Stimulated activated CD8-positive, alpha-beta memory T cell treated with anti-CD3 and anti-CD28 coated beads, Interleukin-7, amount 100 ng/mL, for 4 hours (primary cell): Measurements from ENCODE around the gene CDK5.

Source experiments
- DNase-seq, 2 donors: peaks; one replicate each; pipeline ENCODE4 v3.0.0-alpha.2; 2020; ENCODE audit warnings: low read depth in 2 of 2

The CDK5 gene

DNA sequence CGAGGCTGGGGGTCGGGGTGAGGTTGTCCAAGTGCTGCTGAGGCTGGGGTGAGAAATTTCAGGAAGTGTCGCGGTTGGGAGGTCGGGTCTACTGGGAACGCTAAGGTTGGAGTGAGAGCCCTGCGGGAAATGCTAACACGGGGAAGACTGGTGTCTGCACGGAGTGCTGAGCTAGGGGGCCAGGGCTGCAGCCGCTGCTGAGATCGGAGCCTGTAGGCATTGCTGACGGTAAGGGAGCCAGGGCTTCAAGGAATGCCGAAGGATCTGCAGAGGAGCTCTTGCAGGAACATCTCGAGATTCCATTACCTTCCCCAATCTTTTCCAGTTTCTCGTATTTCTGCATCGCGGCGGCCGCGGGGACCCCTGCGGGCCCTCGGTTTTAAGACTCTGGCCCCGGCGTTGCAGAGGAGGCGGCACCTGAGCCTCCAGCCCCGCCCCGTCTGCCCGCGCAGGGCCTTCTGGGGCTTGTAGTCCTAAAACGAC lies at the start of gene CDK5:
CDK5 (minus strand) TSS at position 392 of the 483 bp plus-strand sequence; CDS start at position 343, 49 bp downstream.
- no peak for DNase-seq

DNA sequence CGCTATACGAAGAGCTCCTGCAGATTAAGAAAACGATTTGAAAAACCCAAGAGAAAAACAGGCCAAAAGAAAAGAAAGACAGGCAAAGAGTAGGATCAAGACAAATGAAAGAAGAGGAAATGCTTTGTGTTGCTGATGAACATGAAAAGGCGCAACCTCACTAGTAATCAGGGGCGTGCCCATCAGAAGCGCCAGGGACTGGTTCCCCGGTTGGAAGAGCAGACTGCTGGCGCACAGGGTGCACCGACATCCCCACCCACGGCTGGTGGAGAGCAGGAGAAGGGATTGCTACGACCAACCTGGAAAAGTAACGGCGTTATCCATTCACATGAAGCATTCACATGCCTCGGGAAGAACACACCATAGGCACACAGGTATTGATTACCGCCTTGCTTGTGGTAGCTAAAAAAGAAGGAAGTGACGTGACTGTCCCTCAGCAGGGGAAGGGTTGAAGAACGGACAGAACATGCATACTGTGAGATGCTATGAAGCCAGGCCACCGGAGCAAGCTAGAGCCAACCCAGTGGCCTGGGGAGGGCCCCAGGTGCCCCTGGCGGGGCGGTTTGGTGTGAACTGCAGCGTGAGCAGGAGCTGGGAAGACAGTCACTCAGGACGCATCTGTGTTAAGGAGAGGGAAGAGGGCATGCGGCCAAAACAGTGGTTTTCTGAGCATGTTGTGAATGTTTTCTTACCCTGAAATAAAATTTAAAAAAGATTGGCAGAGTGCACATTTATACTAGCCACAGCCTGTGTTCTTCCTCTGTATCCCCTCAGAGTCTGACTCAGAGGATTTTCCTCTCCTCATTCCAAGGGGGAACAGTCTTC lies 46.9 kb upstream of the CDK5 start:
- DNase-seq, result no peak

DNA sequence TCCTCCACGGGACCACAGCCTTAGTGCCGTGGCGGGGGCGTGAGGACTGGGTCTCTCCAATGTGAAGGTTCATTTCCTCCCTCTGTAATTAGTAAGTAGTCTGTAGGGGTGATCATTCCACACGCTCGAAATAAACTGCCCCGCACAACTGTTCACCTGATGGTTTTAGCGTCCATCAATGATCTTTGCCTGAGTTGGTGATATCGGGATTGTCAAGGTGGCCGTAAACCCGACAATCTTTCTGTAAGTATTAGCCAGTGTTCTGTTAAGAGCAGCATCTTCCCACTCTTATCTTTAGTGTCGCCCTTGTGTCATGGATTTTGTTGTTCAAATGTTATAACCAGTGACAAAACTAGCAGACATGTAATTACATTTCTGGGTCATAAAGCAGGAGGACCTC lies 46.3 kb upstream of the CDK5 start:
- DNase-seq, result no peak

DNA sequence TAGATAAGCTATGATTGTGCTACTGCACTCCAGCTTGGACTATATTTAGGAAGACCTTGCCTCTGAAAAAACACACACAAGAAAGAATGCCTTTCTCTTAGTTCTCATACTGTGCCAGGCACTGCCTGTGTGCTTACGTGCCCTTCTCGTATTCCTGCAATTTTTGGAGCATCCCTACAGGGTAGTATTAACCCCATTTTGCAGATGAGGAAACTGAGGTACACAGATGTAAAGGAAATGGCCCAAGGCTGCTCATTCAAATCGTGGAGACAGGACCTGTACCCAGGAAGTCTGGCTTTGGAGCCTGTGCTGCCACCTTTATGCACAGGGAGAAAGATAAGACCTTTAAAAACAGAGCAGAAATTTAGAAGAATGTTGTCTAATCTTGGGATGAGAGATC lies 45.3 kb upstream of the CDK5 start:
- no peak for DNase-seq

DNA sequence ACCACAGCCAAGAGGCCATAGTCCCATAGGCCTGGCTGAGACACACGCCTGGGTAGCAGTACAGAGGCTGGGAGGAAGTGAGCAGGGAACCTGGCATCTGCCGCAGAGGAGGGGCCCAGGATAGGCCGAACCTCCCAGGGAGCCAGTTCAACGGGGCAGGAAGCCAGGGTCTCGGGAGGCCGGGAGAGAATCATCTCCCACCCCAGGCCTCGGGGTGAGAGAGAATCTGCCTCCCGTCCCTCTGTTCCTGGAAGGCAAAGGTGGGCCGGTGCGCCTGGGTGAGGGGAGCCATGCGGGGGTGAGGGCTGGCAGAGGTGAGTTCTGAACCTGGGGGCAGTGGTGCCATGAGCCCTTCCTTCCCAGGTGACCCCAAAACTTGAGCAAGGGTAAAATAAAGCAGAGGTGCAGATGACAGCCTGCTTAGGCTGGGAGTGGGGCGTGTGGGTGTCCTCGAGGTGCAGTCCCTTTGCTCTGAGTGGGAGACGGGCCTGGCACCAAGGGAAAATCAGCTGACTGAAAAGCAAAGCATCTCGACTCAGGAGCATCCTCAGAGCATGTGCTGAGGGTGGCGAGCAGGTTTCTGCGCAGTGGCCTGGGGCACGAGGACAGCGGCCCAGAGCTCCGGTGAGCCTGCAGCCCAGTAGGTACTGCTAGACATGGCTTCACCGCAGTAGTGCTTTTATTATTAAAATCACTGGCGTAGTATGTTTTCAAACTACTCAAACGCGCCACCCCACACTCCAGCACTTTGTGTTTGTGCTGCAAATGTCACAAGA lies 44.1 kb upstream of the CDK5 start:
- DNase-seq, result no peak

DNA sequence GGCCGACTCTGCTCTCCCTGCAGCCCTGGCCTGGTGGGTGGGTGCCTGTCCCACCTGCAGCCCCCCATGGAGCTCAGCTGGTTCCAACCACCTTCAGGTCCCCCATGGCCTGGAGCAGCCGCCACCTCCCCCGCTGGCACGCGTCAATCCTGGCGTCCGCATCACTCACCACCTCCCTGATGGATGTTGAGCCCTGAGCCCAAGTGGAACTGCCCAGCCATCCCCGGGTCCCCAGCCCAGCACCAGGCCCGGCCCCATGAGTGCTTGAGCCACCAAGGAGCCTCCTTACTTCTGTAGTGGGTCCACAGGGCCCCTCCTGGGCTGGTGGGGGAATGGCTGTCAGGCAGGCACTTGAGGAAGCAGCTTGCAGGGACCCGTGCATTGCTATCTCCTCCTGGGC lies 43.2 kb upstream of the CDK5 start:
- no peak for DNase-seq

DNA sequence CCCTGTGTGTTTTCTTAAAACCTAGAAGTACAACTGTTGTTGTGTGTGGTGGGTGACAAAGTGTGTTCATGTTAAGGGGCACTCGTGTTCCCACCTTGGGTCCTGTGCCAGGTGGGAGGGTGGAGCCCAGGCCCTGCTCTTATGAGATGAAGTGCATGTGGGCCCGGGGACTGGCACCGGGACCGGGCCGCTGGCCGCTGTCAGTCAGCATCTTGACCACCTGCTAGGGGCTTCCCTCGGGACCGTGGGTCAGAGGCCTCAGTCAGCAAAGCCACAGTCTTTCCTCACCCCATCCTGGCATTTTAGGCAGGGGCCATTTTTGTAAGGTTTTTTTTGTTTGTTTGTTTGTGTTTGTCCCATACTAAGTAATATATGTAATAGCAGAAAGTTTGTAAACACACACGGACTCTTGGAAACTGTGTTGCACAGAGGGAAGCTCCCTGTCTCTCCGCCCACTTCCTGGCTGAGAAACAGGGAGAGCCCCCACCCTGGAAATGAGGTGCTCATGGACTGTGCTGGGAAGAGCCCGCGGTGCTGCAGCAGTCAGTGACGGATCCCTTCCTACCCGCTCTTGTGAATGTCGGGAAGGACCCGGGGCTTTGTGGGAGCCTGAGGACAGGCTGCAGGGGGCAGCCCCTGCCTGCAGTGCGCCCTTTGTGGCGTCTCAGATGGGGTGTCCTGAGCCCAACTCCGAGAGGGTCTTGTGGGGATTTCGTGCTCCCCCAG lies 42.0 kb upstream of the CDK5 start:
- DNase-seq, result no peak

DNA sequence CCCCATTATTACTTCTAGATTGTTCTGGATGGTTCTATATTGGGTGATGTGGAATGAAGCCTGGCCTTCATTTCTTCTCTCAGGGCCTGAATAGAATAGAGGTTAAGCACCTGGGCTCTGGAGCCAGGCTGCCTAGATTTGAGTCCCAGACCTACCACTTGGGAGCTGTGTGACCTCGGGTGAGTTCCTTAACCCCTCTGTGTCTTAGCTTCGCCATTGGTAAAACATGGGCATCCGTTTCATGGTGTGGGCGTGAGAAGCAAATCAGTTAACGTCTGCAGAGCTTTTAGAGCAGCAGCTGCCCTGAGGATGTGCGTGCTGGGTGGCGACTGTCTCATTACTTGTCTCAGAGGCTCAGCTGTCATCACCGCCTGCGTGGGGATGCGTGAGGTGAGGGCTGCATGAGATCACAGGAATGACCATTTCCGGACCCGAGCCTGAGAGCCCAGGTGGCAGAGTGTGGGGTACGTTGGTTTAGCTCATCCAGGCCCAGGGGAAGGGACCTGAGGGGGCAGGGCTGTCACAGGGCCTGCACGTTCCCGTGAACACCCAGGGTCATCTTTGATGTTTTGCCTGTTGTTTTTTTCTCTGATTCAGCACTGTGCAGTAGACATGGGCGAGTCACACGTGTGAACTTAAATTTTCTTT lies 38.3 kb upstream of the CDK5 start:
- no peak for DNase-seq

DNA sequence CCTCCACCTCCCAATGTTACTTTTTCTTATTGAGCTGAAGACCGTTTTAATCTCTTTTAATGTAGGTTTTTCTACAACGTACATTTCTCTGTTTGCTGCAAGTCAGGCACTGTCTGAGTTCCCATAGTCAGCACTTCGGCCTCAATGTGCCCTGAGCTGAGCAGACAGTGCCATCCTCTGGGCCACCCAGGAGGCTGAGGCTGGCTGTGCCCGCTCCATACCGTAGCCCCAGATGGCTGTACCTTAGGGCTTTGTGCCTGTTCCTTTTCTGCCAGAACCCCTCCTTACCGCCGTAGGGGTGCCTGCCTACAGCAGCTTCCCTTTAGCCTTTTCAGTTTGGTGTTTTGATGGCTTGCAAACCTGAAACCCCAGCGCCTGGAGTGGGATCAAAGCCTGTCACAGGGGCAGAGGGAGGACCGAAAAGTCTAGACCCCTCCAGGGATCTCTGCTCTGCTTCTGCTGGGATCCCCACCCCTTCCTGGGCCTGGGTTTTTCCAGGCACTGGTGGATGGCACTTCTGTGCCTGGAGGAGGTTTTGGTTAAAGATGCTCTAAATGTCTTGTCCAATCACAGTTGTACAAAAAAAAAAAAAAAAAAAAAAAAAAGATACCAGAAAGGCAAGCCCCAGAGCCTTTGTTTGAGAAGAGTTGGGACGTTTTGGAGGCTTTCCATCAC lies 37.6 kb upstream of the CDK5 start:
- DNase-seq, result no peak

DNA sequence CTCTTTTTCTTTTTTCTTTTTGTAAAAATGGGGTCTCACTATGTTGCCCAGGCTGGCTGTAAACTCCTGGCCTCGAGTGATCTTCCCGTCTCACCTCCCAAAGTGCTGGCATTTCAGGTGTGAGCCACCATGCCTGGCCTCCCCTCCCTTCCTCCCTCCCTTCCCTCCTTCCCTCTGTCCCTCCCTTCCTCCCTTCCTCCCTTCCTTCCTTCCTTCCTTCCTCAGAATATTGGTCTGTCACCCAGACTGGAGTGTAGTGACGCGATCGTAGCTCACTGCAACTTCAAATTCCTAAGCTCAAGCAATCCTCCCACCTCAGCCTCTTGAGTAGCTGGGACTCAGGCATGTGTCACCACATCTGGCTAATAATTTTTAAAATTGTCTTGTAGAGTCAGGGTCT lies 37.0 kb upstream of the CDK5 start:
- no peak for DNase-seq

DNA sequence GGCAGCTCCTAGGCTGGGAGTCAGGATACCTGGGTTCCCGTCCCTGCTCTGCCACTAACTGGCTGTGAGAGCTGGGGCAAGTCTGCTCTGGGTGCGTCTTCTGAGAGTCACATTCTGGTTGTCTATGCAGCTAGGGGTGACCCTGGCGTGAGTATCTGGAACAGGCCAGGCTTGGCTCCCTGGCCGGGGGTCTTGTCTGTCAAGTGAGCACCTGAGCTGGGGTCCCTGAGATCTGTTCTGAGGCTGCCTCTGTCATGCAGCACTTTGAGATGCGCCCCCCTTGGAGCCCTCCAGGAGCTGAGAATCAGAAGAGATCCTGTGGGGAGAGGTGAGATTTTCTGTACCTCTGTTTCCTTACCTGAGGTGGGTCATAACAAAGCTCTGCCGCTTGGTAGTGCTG lies 36.1 kb upstream of the CDK5 start:
- DNase-seq, result no peak

DNA sequence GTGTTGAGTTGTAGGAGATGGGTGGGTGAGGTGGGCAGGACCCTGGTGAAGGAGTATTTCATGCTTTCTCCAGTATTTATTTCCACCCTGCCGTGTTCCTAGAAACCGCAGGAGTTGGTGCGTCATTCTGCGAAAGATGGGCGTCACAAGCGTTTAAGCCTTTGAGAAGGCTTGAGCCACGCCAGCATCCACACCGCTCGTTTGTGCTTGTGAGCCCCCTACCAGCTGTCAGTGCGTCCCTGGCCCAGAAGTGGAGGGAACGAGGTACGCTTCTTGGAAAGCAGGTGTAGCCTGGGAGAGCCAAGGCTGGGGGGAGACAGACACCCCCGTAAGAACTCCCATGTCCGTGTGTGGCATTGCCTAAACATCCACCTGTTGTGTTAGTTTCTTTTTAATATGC lies 34.3 kb upstream of the CDK5 start:
- DNase-seq, result no peak

DNA sequence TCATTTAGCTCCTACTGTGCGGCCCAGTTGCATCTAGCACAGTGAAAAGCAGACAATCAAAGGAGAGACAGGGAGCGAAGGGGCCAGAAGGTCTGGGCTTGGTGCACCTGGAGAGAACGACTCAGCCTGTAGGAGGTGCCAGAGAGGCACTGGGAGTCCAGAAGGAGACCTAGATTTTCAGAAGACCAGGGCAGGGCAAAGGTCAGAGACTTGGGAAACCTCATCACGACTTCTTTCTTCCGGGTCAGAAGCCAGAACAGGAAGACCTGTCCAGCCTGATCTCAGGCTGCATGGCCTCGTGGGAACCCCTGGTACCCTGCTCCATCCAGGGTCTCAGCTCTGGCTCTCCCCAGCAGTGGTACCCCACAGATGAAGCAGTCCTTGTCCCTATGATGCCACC lies 33.7 kb upstream of the CDK5 start:
- no peak for DNase-seq

DNA sequence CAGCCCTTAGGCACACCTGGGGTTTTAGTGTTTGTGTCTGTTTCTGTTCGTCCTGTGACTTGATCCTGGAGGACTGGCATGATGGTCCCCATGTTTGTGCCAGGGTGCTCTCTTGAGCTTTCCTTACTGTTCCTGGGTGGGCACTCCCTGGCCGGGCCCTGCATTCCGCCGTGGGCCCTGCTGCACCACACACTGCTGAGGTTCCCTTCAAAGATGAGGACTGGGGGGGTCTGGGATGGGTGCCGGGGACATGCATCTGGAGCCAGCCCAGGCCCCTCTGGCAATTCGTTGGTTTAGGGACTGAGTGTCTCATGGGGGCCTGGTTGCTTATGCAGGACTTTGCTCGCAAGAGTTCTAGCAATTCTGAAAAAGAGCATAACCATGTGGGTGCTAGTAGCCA lies 33.3 kb upstream of the CDK5 start:
- DNase-seq, result no peak

DNA sequence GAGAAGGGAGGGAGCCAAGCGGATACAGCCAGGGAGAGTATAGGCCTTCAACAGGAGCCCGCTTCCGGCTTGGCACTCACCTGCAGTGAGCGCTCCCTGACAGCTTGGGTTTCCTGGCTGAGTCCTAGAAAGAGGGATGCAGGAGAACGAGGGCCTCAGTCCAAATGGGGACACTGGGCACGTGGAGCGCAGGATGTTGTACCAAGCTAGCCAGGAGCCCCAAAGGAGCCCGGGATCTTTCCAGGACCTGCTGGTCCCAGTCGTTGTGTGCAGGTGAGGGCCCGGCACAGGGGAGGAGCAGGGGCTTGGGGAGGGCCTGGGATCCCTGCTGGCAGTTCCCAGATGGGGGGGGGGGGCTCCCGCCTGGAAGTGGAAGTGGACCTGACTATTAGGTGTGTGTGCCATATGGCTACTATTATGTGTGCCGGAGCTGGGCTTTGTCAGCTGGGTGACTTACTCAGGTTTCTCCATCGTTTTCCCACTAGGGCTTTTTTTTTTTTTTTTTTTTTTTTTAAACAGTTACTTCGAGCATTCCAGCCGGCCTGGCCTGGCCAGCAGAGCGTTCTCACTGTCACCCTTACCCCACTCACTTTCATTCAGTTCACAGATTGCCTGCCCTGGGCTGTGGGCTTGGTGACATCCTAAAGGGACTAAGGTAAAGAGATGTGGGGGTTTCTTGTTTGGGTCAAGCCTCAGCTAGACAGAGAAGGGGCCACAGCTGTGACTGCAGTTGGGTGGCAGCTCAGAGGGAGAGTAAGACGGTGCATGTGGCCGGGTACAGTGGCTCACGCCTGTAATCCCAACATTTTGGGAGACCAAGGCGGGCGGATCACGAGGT lies 32.4 kb upstream of the CDK5 start:
- no peak for DNase-seq

DNA sequence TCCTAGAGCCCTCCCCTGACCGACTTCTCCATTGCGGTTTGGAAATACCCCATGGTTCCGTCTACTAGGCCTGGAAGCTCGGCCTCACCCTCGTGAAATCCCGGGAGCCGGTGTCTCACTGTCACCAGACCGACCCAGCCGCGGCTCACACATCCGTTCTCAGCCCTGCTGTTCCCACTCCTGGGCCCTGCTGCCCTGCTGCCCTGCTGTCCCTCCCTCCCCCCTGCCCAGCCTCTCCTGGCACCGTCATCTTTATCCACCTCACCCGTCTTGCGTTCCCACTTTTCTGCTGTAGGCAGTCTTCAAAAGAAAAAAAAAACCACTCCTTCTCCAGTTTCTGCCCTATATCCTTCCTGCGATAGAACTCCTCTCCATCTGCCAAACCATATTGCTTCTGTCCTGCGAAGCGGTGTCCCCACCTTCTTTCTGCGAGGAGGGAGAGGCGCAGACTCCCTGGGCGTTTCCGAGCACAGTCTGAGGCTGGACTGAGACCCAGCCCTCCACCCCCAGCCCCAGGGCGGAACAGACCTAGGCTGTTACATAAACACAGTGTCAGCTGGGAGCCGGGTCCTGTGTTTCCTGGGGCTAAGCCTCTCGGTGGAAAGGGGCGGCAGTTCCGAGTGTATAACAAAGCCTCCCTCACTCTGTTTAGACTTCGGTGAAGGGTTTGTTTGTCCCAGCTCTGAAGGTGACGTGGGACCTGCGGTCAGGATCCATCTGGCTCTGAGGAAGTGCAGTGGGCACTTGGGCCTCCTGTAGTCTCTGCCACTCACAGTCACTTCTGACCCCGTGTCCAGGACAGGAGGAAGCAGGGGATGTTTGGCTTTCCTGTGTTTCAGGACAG lies 31.4 kb upstream of the CDK5 start:
- DNase-seq, result no peak

DNA sequence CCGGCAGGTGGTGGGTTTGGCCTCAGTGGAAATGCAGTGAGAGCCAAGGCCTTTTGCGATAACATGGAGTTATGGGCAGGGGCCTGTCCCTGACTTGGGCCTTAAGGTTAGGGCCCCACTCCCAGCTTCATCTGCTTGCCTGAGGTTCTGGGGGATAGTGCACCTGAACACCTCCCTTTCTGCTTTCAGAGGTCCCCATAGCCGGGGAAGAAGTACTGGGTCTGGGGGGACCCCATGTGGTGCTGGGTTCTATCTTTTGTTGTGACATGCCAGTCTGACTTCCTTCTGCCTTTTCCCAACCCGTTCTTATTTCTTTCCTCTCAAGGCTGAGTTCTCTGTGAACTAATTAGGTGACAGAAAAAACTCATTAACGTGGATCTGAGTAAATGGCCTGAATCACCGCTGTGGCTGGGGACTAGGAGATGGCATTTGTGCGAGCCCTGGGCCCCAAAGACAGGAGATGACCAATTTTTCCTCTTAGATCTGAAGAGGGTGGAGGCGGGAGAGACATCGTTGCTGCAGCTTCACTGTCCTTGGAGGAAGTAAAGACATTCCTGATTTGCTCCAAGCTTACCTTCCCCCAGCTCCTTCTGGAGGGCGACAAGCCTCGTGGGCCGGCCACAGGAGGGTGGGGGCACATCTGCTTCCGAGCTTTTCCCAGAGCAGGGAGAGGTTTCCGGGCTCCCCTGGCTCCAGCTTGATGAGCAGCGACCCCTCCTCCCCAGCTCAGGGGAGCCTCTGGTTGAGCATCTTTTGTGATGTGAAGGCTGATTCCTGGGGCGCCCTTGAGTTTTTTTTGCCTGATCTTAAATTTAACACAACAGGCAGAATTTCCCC lies 30.5 kb upstream of the CDK5 start:
- no peak for DNase-seq

DNA sequence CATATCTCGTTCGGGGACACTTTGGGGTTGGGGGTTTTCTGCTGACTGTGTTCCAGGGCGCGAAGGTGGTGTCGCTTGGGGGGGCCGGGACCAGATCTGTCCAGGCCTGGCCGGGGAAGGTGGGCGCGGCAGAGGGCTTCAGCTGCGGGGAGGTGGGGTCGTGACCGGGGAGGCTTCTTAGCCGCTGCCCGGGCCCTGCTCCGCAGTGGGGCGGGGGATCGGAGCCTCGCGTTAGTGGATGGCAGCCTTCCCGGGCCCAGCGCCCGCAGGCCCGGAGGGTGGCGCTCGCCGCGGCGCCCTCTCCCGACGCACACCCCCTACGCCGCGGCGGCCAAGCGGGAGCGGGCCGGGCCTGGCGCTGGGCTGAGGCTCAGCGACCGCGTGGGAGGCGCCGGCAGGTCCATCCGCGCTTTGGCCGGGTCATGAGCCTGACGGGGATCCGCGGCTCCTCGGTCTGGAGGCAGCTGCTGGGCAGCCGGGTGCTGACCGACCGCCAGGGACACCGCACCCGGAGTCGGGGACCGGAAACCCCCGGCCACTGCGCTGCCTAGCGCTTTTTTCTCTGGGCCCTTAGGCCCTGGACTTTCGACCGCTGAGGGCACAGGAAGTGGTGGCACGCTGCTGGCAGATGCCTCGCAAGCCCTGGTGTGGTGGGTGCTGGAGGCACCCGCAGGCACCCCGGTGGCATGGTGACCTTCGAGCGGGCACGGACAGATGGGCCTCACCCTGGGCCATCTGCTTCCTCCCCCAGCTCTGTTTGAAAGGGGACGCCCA lies 29.7 kb upstream of the CDK5 start:
- no peak for DNase-seq
